ENCODE results near the gene TRIM41.

TRIM41 gene

GRCh38 chr5:181223058-181223728 lies at the start of gene TRIM41:
Gene TRIM41, plus strand, starts transcription at chr5:181223281. Its CDS starts 719 bp downstream, at chr5:181224000.
- TF ChIP-seq EP300 (IDR thresholded peaks at IDR 0.05; ENCODE audit: borderline replicate concordance) (no peak), TCF12 (IDR thresholded peaks at IDR 0.05; ENCODE audit: low read depth) (peak; percentile 53), YY1 (IDR thresholded peaks at IDR 0.05; ENCODE audit: low read depth) (peak; percentile 39), TAF1 (IDR thresholded peaks at IDR 0.05; ENCODE audit: low read depth) (peak; percentile 93), ZBTB7A (IDR thresholded peaks at IDR 0.05; ENCODE audit: low read depth) (peak; percentile 83), MAX (IDR thresholded peaks at IDR 0.05) (peak; percentile 70)

GRCh38 chr5:181173420-181174342 lies 49.4 kb upstream of the TRIM41 start:
- TF ChIP-seq MAX (IDR thresholded peaks at IDR 0.05) (no peak), CREB1 (IDR thresholded peaks at IDR 0.05; ENCODE audit: low read depth) (no peak), REST (IDR thresholded peaks at IDR 0.05; ENCODE audit: low read depth) (no peak), CEBPB (IDR thresholded peaks at IDR 0.05) (no peak), ZBTB7A (IDR thresholded peaks at IDR 0.05; ENCODE audit: low read depth) (no peak), TEAD4 (IDR thresholded peaks at IDR 0.05) (peak; percentile 62)

- no peak for TF ChIP-seq REST (IDR thresholded peaks at IDR 0.05; ENCODE audit: low read depth)
- no peak for TF ChIP-seq RAD21 (IDR thresholded peaks at IDR 0.05; ENCODE audit: low read depth)
- TF ChIP-seq YY1 (IDR thresholded peaks at IDR 0.05; ENCODE audit: low read depth), result no peak
- no peak for TF ChIP-seq NFIC (IDR thresholded peaks at IDR 0.05)
- no peak for TF ChIP-seq TAF1 (IDR thresholded peaks at IDR 0.05; ENCODE audit: low read depth)
- TF ChIP-seq FOXM1 (IDR thresholded peaks at IDR 0.05; ENCODE audit: borderline replicate concordance, low read depth), result no peak
- no peak for TF ChIP-seq ZBTB7A (IDR thresholded peaks at IDR 0.05; ENCODE audit: low read depth)
- TF ChIP-seq EP300 (IDR thresholded peaks at IDR 0.05; ENCODE audit: borderline replicate concordance), result no peak
- no peak for TF ChIP-seq EGR1 (IDR thresholded peaks at IDR 0.05)
- no peak for TF ChIP-seq CREB1 (IDR thresholded peaks at IDR 0.05; ENCODE audit: low read depth)
- TF ChIP-seq USF1 (IDR thresholded peaks at IDR 0.05), result no peak
- no peak for TF ChIP-seq TCF12 (IDR thresholded peaks at IDR 0.05; ENCODE audit: low read depth)
- TF ChIP-seq TEAD4 (IDR thresholded peaks at IDR 0.05), result no peak
- no peak for TF ChIP-seq MAX (IDR thresholded peaks at IDR 0.05)
Measured at GRCh38 chr5:181176254-181176952, 46.7 kb upstream of the TRIM41 start.

GRCh38 chr5:181181650-181182565 lies 41.2 kb upstream of the TRIM41 start:
- TF ChIP-seq FOXM1 (IDR thresholded peaks at IDR 0.05; ENCODE audit: borderline replicate concordance, low read depth), result no peak
- TF ChIP-seq RAD21 (IDR thresholded peaks at IDR 0.05; ENCODE audit: low read depth), result peak; percentile 92

GRCh38 chr5:181182651-181183050 lies 40.4 kb upstream of the TRIM41 start:
- TF ChIP-seq NFIC (IDR thresholded peaks at IDR 0.05) (no peak), CREB1 (IDR thresholded peaks at IDR 0.05; ENCODE audit: low read depth) (no peak), CEBPB (IDR thresholded peaks at IDR 0.05) (no peak), YY1 (IDR thresholded peaks at IDR 0.05; ENCODE audit: low read depth) (no peak), FOXM1 (IDR thresholded peaks at IDR 0.05; ENCODE audit: borderline replicate concordance, low read depth) (no peak), TAF1 (IDR thresholded peaks at IDR 0.05; ENCODE audit: low read depth) (no peak), EP300 (IDR thresholded peaks at IDR 0.05; ENCODE audit: borderline replicate concordance) (no peak)

All from Ishikawa (cell line).